Measurements from ENCODE around the gene PRAMEF9. TPM values are rescaled to one million over a fixed set of nuclear protein-coding genes. Genes with fewer than 3 reads are reported as not detected.

The PRAMEF9 gene
- polyA plus RNA-seq, 1 experiment, result not detected

DNA sequence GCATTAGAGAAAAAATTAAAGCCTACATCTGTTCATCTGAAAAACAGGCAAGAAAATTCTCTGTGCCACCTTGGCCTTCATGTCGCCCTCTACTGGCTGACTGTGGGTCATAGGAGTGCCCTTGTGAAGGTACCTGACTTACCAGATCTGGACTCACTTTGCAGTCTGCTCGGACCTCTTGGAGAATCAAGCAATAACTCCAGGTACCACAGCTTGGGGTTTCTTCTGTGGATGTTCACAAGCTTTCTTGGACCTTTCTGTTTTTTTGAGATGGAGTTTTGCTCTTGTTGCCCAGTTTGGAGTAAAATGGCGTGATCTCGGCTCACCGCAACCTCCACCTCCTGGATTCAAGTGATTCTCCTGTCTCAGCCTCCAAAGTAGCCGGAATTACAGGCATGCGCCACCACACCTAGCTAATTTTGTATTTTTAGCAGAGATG, 56.7 kb downstream of the PRAMEF9 start:
- no peak for DNase-seq (ENCODE audit: low read depth, low spot score)
- Histone ChIP-seq H3K4me3 (ENCODE audit: low read depth, low read length) (no peak overlapping the region), H3K27ac (ENCODE audit: low read depth, low read length) (no peak overlapping the region), H3K27me3 (ENCODE audit: control insufficient read depth, insufficient read depth, low read length) (no peaks in the 10 kb centered on the region), H3K9me3 (ENCODE audit: control insufficient read depth, insufficient read depth, low read length) (peaks cover 63% of the 10 kb centered on the region)
- TF ChIP-seq CTCF (IDR thresholded peaks at IDR 0.05; ENCODE audit: low read depth, low read length), result no peak
- ChIA-PET POLR2A (no interaction called here), CTCF (no interaction called here)

Other genes starting within 250 kb of the PRAMEF9 start
- gene PRAMEF6, start 224.3 kb upstream of the PRAMEF9 start, polyA plus RNA-seq (2011; rRNA removed), result not detected in 2 replicates
- gene PRAMEF27, start 115.3 kb upstream of the PRAMEF9 start, polyA plus RNA-seq (2011; rRNA removed), result not detected in 2 replicates
- gene HNRNPCL3, start 111.1 kb upstream of the PRAMEF9 start, polyA plus RNA-seq (2011; rRNA removed), result not detected in 2 replicates
- not detected in 2 replicates for gene PRAMEF25, start 101.1 kb upstream of the PRAMEF9 start, polyA plus RNA-seq (2011; rRNA removed)
- not detected in 2 replicates for gene HNRNPCL2, start 55.0 kb upstream of the PRAMEF9 start, polyA plus RNA-seq (2011; rRNA removed)
- gene PRAMEF26, start 15.8 kb upstream of the PRAMEF9 start, polyA plus RNA-seq (2011; rRNA removed), result not detected in 2 replicates
- not detected in 2 replicates for gene HNRNPCL4, start 6.2 kb upstream of the PRAMEF9 start, polyA plus RNA-seq (2011; rRNA removed)
- not detected in 2 replicates for gene PRAMEF13, start 29.6 kb downstream of the PRAMEF9 start, polyA plus RNA-seq (2011; rRNA removed)
- gene PRAMEF18, start 54.3 kb downstream of the PRAMEF9 start, polyA plus RNA-seq (2011; rRNA removed), result not detected in 2 replicates
- not detected in 2 replicates for gene PRAMEF5, start 82.3 kb downstream of the PRAMEF9 start, polyA plus RNA-seq (2011; rRNA removed)
- gene PRAMEF8, start 113.3 kb downstream of the PRAMEF9 start, polyA plus RNA-seq (2011; rRNA removed), result not detected in 2 replicates
- not detected in 2 replicates for gene PRAMEF33, start 131.7 kb downstream of the PRAMEF9 start, polyA plus RNA-seq (2011; rRNA removed)
- gene PRAMEF15, start 143.7 kb downstream of the PRAMEF9 start, polyA plus RNA-seq (2011; rRNA removed), result not detected in 2 replicates
- gene PRAMEF14, start 175.3 kb downstream of the PRAMEF9 start, polyA plus RNA-seq (2011; rRNA removed), result not detected in 2 replicates
- not detected in 2 replicates for gene PRAMEF19, start 200.1 kb downstream of the PRAMEF9 start, polyA plus RNA-seq (2011; rRNA removed)
- not detected in 2 replicates for gene PRAMEF17, start 217.8 kb downstream of the PRAMEF9 start, polyA plus RNA-seq (2011; rRNA removed)
- not detected in 2 replicates for gene PRAMEF20, start 238.6 kb downstream of the PRAMEF9 start, polyA plus RNA-seq (2011; rRNA removed)